Measurements from ENCODE around the gene PPP1R1A. TPM values are rescaled to one million over a fixed set of nuclear protein-coding genes. Genes with fewer than 3 reads are reported as not detected.

Gene PPP1R1A
- total and polyA plus RNA-seq, 2 experiments from 2014 or later = 7.6 to 26.9 TPM

GRCh38 chr12:54616933-54617680, 28.6 kb upstream of the PPP1R1A start (continued):
- TF ChIP-seq ETS1 (IDR thresholded peaks at IDR 0.05) = no peak
- no peak for TF ChIP-seq REST (IDR thresholded peaks at IDR 0.05; ENCODE audit: unreplicated experiment)

- Histone ChIP-seq H3F3A (replicated peaks; ENCODE audit: low read depth) (no peaks in the 10 kb centered on the region), H4K20me1 (replicated peaks; ENCODE audit: insufficient read depth) (no peaks in the 10 kb centered on the region), H3K4me2 (no peak overlapping the region), H3K4me3 (no peak overlapping the region), H3K27ac (ENCODE audit: low read depth) (no peak overlapping the region), H3K4me1 (ENCODE audit: insufficient read depth) (no peaks in the 10 kb centered on the region), H2AFZ (no peak overlapping the region), H3K36me3 (ENCODE audit: insufficient read depth) (no peaks in the 10 kb centered on the region), H3K9me2 (ENCODE audit: insufficient read depth) (0 out of 2 replicates have a peak, but pooled peaks cover 6% of the 10 kb centered on the region), H3K27me3 (ENCODE audit: insufficient read depth) (peaks cover 22% of the 10 kb centered on the region), H3K79me2 (replicated peaks; ENCODE audit: insufficient read depth) (no peaks in the 10 kb centered on the region)
- ATAC-seq = no peak
- H3K27ac Mint-ChIP-seq = no peak overlapping the region
- peaks cover 10% of the 10 kb centered on the region for H3K27me3 Mint-ChIP-seq (ENCODE audit: insufficient read depth, low read depth, poor library complexity)
- peaks cover 4% of the 10 kb centered on the region; the same call in 2 of the 3 replicates for H3K4me1 Mint-ChIP-seq
- H3K36me3 Mint-ChIP-seq (ENCODE audit: low read depth) = no peaks in the 10 kb centered on the region
- H3K9me3 Mint-ChIP-seq = no peaks in the 10 kb centered on the region
- DNase-seq (ENCODE audit: low spot score) = no peak
- no peak overlapping the region for H3K4me3 Mint-ChIP-seq
- no peak for TF ChIP-seq EZH2phosphoT487 (IDR thresholded peaks at IDR 0.05; ENCODE audit: unreplicated experiment)
- no peak for TF ChIP-seq CREB1 (CRISPR knock-in tag; IDR thresholded peaks at IDR 0.05; ENCODE audit: low read depth)
- TF ChIP-seq NANOG (IDR thresholded peaks at IDR 0.05; ENCODE audit: borderline replicate concordance) = no peak
- no peak for TF ChIP-seq REST (IDR thresholded peaks at IDR 0.05; ENCODE audit: unreplicated experiment)
- no peak for TF ChIP-seq ZNF114 (CRISPR knock-in tag; IDR thresholded peaks at IDR 0.05)
- TF ChIP-seq CTCF (conservative IDR thresholded peaks at IDR 0.05; ENCODE audit: low read depth in 2 of 2) = no peak
- no peak for TF ChIP-seq POLR2AphosphoS5 (IDR thresholded peaks at IDR 0.05; ENCODE audit: low read depth)
- no peak for TF ChIP-seq STAT1 (IDR thresholded peaks at IDR 0.05; ENCODE audit: unreplicated experiment)
- TF ChIP-seq ZNF331 (CRISPR knock-in tag; IDR thresholded peaks at IDR 0.05; ENCODE audit: low read depth) = no peak
- no peak for TF ChIP-seq ETS1 (IDR thresholded peaks at IDR 0.05)
These were observed 23.8 kb upstream of the PPP1R1A start for GRCh38 chr12:54612225-54612750.
